Upper lobe of left lung (tissue), 4 donors: ENCODE results near the gene PSTK.

ENCODE experiments used
- CTCF ChIP-seq, 6 experiments: fragments of 450-650 bp in 4 of 6; fragments of 200-600 bp in 2 of 6; sonication (generic) in 2 of 6; IDR thresholded peaks; one replicate each; pipeline ENCODE4 v1.5.1; 2016 to 2019; ENCODE audit warnings: antibody characterized with exemption in 6 of 6
- EP300 ChIP-seq, 4 donors: sonication (generic); formaldehyde crosslinking; IDR thresholded peaks; one replicate each; pipeline ENCODE4 v1.5.1; 2017; ENCODE audit warnings: antibody characterized with exemption in 4 of 4, control low read depth in 2 of 4
- POLR2A ChIP-seq, 4 donors: fragments of 450-650 bp; IDR thresholded peaks; one replicate each; pipeline ENCODE4 v1.5.1; 2016 to 2017; ENCODE audit warnings: antibody characterized with exemption in 4 of 4, mild to moderate bottlenecking in 2 of 4
- POLR2AphosphoS5 ChIP-seq, 2 donors: sonication (generic); formaldehyde crosslinking; IDR thresholded peaks; one replicate each; pipeline ENCODE4 v1.5.1; 2017; ENCODE audit warnings: antibody characterized with exemption in 2 of 2

GRCh38 chr10:122990278-122990677 lies 10.1 kb downstream of the PSTK start:
- TF ChIP-seq CTCF (IDR thresholded peaks at IDR 0.05) (no peak), POLR2A (IDR thresholded peaks at IDR 0.05) (no peak), EP300 (IDR thresholded peaks at IDR 0.05) (no peak), POLR2AphosphoS5 (IDR thresholded peaks at IDR 0.05) (no peak)
